ENCODE measurements around the gene GPR143.

DNA sequence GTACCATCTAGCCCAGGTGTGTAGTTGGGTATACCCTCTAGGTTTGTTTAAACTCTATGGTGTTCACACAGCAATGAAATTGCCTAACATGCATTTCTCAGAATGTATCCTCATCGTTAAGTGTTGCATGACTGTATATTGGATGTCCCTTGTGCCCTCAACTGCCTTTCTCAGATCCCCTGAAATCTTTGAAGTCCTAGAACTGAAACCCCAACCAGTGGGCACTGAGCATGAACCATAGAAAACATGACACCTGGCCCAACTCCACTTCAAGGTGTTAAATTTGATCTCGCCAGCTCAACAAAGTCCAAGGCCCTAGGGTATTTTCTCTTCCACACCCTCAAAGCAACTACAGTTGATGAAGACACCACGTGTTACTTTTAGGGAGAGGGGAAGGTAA is 35.6 kb downstream of the GPR143 start:
- TF ChIP-seq, protein P1, sequence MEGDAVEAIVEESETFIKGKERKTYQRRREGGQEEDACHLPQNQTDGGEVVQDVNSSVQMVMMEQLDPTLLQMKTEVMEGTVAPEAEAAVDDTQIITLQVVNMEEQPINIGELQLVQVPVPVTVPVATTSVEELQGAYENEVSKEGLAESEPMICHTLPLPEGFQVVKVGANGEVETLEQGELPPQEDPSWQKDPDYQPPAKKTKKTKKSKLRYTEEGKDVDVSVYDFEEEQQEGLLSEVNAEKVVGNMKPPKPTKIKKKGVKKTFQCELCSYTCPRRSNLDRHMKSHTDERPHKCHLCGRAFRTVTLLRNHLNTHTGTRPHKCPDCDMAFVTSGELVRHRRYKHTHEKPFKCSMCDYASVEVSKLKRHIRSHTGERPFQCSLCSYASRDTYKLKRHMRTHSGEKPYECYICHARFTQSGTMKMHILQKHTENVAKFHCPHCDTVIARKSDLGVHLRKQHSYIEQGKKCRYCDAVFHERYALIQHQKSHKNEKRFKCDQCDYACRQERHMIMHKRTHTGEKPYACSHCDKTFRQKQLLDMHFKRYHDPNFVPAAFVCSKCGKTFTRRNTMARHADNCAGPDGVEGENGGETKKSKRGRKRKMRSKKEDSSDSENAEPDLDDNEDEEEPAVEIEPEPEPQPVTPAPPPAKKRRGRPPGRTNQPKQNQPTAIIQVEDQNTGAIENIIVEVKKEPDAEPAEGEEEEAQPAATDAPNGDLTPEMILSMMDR (IDR thresholded peaks at IDR 0.05; ENCODE audit: extremely low read depth in 1 of 2, insufficient read depth in 1 of 2, low read depth in 1 of 2, low read length in 2 of 2): no peak
- TF ChIP-seq POLR2AphosphoS5 (IDR thresholded peaks at IDR 0.05; ENCODE audit: insufficient read depth, low read depth, low read length): no peak
- TF ChIP-seq, protein P2, sequence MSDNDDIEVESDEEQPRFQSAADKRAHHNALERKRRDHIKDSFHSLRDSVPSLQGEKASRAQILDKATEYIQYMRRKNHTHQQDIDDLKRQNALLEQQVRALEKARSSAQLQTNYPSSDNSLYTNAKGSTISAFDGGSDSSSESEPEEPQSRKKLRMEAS (IDR thresholded peaks at IDR 0.05; ENCODE audit: insufficient read depth, insufficient read length): no peak
